Adipocyte (in vitro differentiated cells): ENCODE data around the gene GPRIN2.
A peak's percentile ranks its signal among the peaks of the same experiment; 100 is the strongest.
"Not testable (repeated sequence)": the region's sequence is repeated elsewhere in the genome, so short reads cannot be mapped to it uniquely, and the experiment has no call there.

Experiments
- DNase-seq: peaks from one replicate; pipeline ENCODE4 v3.0.0-alpha.2; 2015; ENCODE audit warnings: low read depth
- H3K27me3 ChIP-seq: replicated peaks from 2 replicates; pipeline ENCODE4 v1.7.0; 2013; ENCODE audit warnings: mild to moderate bottlenecking, low read length, moderate library complexity; ENCODE audit not compliant: control insufficient read depth, insufficient read depth
- H3K36me3 ChIP-seq: 2 replicates; pipeline ENCODE4 v1.7.0; 2013; ENCODE audit warnings: low read length, mild to moderate bottlenecking, moderate library complexity; ENCODE audit not compliant: control insufficient read depth, insufficient read depth, severe bottlenecking
- H3K4me1 ChIP-seq: 2 replicates; pipeline ENCODE4 v1.7.0; 2013; ENCODE audit warnings: mild to moderate bottlenecking, low read length, moderate library complexity; ENCODE audit not compliant: control insufficient read depth, insufficient read depth
- H3K4me3 ChIP-seq: 2 replicates; pipeline ENCODE4 v1.7.0; 2013; ENCODE audit warnings: mild to moderate bottlenecking, low read length, moderate library complexity
- H3K9ac ChIP-seq: 2 replicates; pipeline ENCODE4 v1.7.0; 2013; ENCODE audit warnings: mild to moderate bottlenecking, low read length, moderate library complexity
- H3K9me3 ChIP-seq: 2 replicates; pipeline ENCODE4 v1.7.0; 2013; ENCODE audit warnings: mild to moderate bottlenecking, low read length, moderate library complexity; ENCODE audit not compliant: control insufficient read depth

The GPRIN2 gene

GRCh38 chr10:46539596-46540411 lies 16.7 kb downstream of the GPRIN2 start:
- no peaks in the 10 kb centered on the region for H3K36me3 ChIP-seq
- DNase-seq, result peak; percentile 55
- H3K9me3 ChIP-seq, result no peaks in the 10 kb centered on the region
- H3K9ac ChIP-seq, result no peak overlapping the region
- no peaks in the 10 kb centered on the region for H3K4me1 ChIP-seq
- H3K4me3 ChIP-seq, result no peak overlapping the region
- H3K27me3 ChIP-seq, result peaks cover 48% of the 10 kb centered on the region

- no peaks in the 10 kb centered on the region for H3K36me3 ChIP-seq
- peaks cover 48% of the 10 kb centered on the region for H3K27me3 ChIP-seq
- DNase-seq, result peak; percentile 37
- H3K4me3 ChIP-seq, result no peak overlapping the region
- H3K9me3 ChIP-seq, result no peaks in the 10 kb centered on the region
- no peak overlapping the region for H3K9ac ChIP-seq
- no peaks in the 10 kb centered on the region for H3K4me1 ChIP-seq
These were observed 17.6 kb downstream of the GPRIN2 start for GRCh38 chr10:46538717-46539426.

- Histone ChIP-seq H3K36me3 (no peaks in the 10 kb centered on the region), H3K9ac (no peak overlapping the region), H3K9me3 (no peaks in the 10 kb centered on the region), H3K27me3 (peaks cover 43% of the 10 kb centered on the region), H3K4me3 (no peak overlapping the region), H3K4me1 (no peaks in the 10 kb centered on the region)
- no peak for DNase-seq
These were observed 18.3 kb downstream of the GPRIN2 start for GRCh38 chr10:46538155-46538554.

GRCh38 chr10:46537309-46537708 lies 19.1 kb downstream of the GPRIN2 start:
- no peak overlapping the region for H3K4me3 ChIP-seq
- no peak for DNase-seq
- H3K9ac ChIP-seq, result no peak overlapping the region
- H3K9me3 ChIP-seq, result no peaks in the 10 kb centered on the region
- no peaks in the 10 kb centered on the region for H3K36me3 ChIP-seq
- no peaks in the 10 kb centered on the region for H3K4me1 ChIP-seq
- H3K27me3 ChIP-seq, result peaks cover 36% of the 10 kb centered on the region

DNA sequence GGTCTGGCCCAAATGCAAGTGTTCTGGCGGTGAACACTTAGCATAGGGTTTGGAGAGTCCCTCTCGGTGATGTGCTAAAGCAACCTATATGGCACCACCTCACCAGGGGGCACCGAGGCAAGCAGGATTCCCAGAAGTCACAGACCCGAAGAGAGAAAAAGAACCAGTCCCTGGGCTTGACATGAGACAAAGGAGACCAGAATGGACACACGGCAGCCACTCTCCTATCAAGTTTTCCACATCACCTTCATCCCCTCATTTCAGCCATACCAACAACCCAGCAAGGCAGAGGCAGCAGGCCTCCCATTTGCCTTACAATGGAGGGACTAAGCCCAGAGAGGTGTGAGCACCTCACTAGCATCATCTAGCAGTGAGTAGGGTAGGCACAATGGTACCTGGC lies 19.7 kb downstream of the GPRIN2 start:
- no peak overlapping the region for H3K9ac ChIP-seq
- H3K27me3 ChIP-seq, result peaks cover 31% of the 10 kb centered on the region
- H3K36me3 ChIP-seq, result no peaks in the 10 kb centered on the region
- DNase-seq, result no peak
- H3K4me3 ChIP-seq, result no peak overlapping the region
- H3K9me3 ChIP-seq, result no peaks in the 10 kb centered on the region
- no peaks in the 10 kb centered on the region for H3K4me1 ChIP-seq

- no peak for DNase-seq
- Histone ChIP-seq H3K9ac (no peak overlapping the region), H3K4me1 (no peaks in the 10 kb centered on the region), H3K27me3 (peaks cover 31% of the 10 kb centered on the region), H3K36me3 (no peaks in the 10 kb centered on the region), H3K4me3 (no peak overlapping the region), H3K9me3 (no peaks in the 10 kb centered on the region)
These were observed 20.3 kb downstream of the GPRIN2 start for GRCh38 chr10:46536171-46536570.

GRCh38 chr10:46534828-46535524 lies 21.5 kb downstream of the GPRIN2 start:
- Histone ChIP-seq H3K4me3 (no peak overlapping the region), H3K4me1 (peaks cover 9% of the 10 kb centered on the region), H3K27me3 (peaks cover 27% of the 10 kb centered on the region), H3K36me3 (no peaks in the 10 kb centered on the region), H3K9ac (no peak overlapping the region), H3K9me3 (no peaks in the 10 kb centered on the region)
- DNase-seq, result no peak

GRCh38 chr10:46532256-46532655 lies 24.2 kb downstream of the GPRIN2 start:
- not testable (repeated sequence) for H3K9ac ChIP-seq, H3K4me3 ChIP-seq, H3K9me3 ChIP-seq, H3K36me3 ChIP-seq, DNase-seq
- Histone ChIP-seq H3K27me3 (peaks cover 13% of the 10 kb centered on the region), H3K4me1 (peaks cover 16% of the 10 kb centered on the region)

DNA sequence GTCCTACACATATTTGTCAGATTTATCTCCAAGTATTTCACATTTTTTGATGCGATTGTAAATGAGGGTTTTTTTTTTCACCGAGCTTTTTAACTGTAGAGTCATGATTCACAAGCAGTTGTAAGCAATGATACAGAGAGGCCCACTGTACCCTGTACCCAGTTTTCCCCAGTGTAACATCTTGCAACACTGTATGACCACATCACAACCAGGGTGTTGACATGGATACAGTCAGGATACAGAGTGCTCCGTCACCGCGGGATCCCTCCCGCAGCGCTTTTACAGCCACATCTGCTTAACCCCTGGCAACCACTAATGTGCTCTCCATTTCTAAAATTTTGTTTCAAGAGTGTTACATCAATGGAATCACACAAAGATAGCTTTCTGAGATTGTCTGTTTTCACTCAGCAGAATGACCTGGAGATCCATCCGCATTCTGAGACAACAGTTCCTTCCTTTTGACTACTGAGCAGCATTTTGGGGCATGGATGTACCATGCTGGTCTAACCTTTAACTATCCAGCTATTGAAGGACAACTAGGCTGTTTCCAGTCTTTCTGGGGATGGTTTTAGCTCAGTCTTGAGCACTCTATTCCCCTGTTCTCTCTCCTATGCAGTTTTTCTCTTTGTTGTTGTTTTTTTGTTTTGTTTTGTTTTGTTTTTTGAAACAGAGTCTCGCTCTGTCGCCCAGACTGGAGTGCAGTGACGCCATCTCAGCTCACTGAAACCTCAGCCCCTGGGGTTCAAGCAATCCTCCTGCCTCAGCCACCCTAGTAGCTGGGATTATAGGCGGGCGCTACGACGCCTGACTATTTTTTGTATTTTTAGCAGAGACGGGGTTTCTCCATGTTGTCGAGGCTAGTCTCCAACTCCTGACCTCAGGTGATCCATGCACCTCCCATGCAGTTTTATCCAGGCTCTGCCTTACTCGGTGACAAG lies 25.9 kb downstream of the GPRIN2 start:
- Histone ChIP-seq H3K9me3 (no peaks in the 10 kb centered on the region), H3K36me3 (no peaks in the 10 kb centered on the region), H3K4me1 (peaks cover 16% of the 10 kb centered on the region), H3K4me3 (peak overlapping the region; percentile 59), H3K27me3 (no peaks in the 10 kb centered on the region), H3K9ac (peak overlapping the region; percentile 47)
- DNase-seq, result peak; percentile 52

GRCh38 chr10:46529742-46530141 lies 26.7 kb downstream of the GPRIN2 start:
- not testable (repeated sequence) for H3K27me3 ChIP-seq, H3K36me3 ChIP-seq, H3K9me3 ChIP-seq, DNase-seq
- Histone ChIP-seq H3K4me1 (peaks cover 22% of the 10 kb centered on the region), H3K4me3 (peak overlapping the region; percentile 59), H3K9ac (peak overlapping the region; percentile 47)
